SK-N-SH treated with all-trans-retinoic acid at 6 μM for 48 hours (cell line): ENCODE measurements around the gene WNK1.

Source experiments
- ARNTL ChIP-seq: fragments of 450-650 bp; formaldehyde crosslinking; IDR thresholded peaks from 2 replicates; pipeline ENCODE4 v1.5.0; 2020; ENCODE audit warnings: low read depth, mild to moderate bottlenecking, moderate library complexity, borderline replicate concordance
- BACH2 ChIP-seq: fragments of 250-450 bp; sonication (Bioruptor Pico); IDR thresholded peaks from 2 replicates; pipeline ENCODE4 v1.9.0; 2021; ENCODE audit warnings: mild to moderate bottlenecking, borderline replicate concordance
- ESRRG ChIP-seq: fragments of 250-450 bp; sonication (Bioruptor Pico); IDR thresholded peaks from 2 replicates; pipeline ENCODE4 v1.6.1; 2021; ENCODE audit warnings: mild to moderate bottlenecking
- GLIS3 ChIP-seq: fragments of 250-450 bp; sonication (Bioruptor Pico); IDR thresholded peaks from 2 replicates; pipeline ENCODE4 v1.5.0; 2020; ENCODE audit warnings: mild to moderate bottlenecking, moderate library complexity
- ISL1 ChIP-seq: fragments of 250-450 bp; sonication (Bioruptor Pico); IDR thresholded peaks from 2 replicates; pipeline ENCODE4 v2.1.2; 2022; ENCODE audit warnings: mild to moderate bottlenecking, moderate library complexity
- OSR1 ChIP-seq: fragments of 250-450 bp; sonication (Bioruptor Pico); IDR thresholded peaks from 2 replicates; pipeline ENCODE4 v1.8.0; 2022; ENCODE audit warnings: moderate library complexity, mild to moderate bottlenecking, inconsistent platforms
- PPARA ChIP-seq: fragments of 250-450 bp; sonication (Bioruptor Pico); IDR thresholded peaks from 2 replicates; pipeline ENCODE4 v1.5.0; 2020; ENCODE audit warnings: mild to moderate bottlenecking, borderline replicate concordance
- RARB ChIP-seq: fragments of 250-450 bp; sonication (Bioruptor Pico); IDR thresholded peaks from 2 replicates; pipeline ENCODE4 v1.8.0; 2021; ENCODE audit warnings: mild to moderate bottlenecking, moderate library complexity
- ZFP3 ChIP-seq: fragments of 250-450 bp; sonication (Bioruptor Pico); IDR thresholded peaks from 2 replicates; pipeline ENCODE4 v1.5.0; 2020; ENCODE audit warnings: mild to moderate bottlenecking, moderate library complexity
- ZFP30 ChIP-seq: fragments of 450-650 bp; formaldehyde crosslinking; IDR thresholded peaks from 2 replicates; pipeline ENCODE4 v1.5.0; 2022; ENCODE audit warnings: mild to moderate bottlenecking, moderate library complexity
- ZNF70 ChIP-seq: fragments of 450-650 bp; formaldehyde crosslinking; IDR thresholded peaks from 2 replicates; pipeline ENCODE4 v1.5.0; 2020; ENCODE audit warnings: mild to moderate bottlenecking, moderate library complexity
- TF ChIP-seq, protein P1 (sequence below): fragments of 250-450 bp; sonication (Bioruptor Pico); IDR thresholded peaks from 2 replicates; pipeline ENCODE4 v1.8.0; 2020; ENCODE audit warnings: mild to moderate bottlenecking, moderate library complexity, borderline replicate concordance
- TF ChIP-seq, protein P2 (sequence below): fragments of 250-450 bp; sonication (Bioruptor Pico); IDR thresholded peaks from 2 replicates; pipeline ENCODE4 v1.5.1; 2020; ENCODE audit warnings: low read depth, mild to moderate bottlenecking, moderate library complexity
- TF ChIP-seq, protein P3 (sequence below): fragments of 250-450 bp; sonication (Bioruptor Pico); IDR thresholded peaks from 2 replicates; pipeline ENCODE4 v1.8.0; 2021; ENCODE audit warnings: low read depth, mild to moderate bottlenecking, moderate library complexity, borderline replicate concordance

DNA sequence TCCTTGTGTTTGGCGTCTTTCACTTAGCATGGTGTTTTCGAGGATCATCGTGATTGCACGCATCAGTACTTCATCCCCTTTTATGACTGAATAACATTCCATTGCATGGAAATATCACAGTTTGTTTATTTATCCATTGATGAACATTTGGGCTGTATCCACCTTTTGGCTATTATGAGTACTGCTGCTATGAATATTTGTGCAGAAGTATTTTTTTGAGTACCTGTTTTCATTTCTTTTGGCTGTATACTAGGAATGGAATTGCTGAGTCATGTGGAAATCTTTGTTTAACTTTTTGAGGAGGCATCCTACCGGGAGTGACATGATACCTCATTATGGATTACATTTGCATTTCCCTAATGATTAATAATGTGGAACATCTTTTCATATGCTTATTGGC lies 66.4 kb downstream of the WNK1 start:
- TF ChIP-seq ZFP30 (CRISPR knock-in tag) (no peak), ISL1 (CRISPR knock-in tag) (no peak), GLIS3 (CRISPR knock-in tag) (no peak), RARB (no peak), OSR1 (CRISPR knock-in tag) (no peak), ARNTL (CRISPR knock-in tag) (no peak), PPARA (CRISPR knock-in tag) (no peak), BACH2 (no peak), ESRRG (CRISPR knock-in tag) (no peak), ZFP3 (no peak), ZNF70 (no peak)
- TF ChIP-seq, protein P1, sequence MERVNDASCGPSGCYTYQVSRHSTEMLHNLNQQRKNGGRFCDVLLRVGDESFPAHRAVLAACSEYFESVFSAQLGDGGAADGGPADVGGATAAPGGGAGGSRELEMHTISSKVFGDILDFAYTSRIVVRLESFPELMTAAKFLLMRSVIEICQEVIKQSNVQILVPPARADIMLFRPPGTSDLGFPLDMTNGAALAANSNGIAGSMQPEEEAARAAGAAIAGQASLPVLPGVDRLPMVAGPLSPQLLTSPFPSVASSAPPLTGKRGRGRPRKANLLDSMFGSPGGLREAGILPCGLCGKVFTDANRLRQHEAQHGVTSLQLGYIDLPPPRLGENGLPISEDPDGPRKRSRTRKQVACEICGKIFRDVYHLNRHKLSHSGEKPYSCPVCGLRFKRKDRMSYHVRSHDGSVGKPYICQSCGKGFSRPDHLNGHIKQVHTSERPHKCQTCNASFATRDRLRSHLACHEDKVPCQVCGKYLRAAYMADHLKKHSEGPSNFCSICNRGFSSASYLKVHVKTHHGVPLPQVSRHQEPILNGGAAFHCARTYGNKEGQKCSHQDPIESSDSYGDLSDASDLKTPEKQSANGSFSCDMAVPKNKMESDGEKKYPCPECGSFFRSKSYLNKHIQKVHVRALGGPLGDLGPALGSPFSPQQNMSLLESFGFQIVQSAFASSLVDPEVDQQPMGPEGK (CRISPR knock-in tag), result no peak
- TF ChIP-seq, protein P2, sequence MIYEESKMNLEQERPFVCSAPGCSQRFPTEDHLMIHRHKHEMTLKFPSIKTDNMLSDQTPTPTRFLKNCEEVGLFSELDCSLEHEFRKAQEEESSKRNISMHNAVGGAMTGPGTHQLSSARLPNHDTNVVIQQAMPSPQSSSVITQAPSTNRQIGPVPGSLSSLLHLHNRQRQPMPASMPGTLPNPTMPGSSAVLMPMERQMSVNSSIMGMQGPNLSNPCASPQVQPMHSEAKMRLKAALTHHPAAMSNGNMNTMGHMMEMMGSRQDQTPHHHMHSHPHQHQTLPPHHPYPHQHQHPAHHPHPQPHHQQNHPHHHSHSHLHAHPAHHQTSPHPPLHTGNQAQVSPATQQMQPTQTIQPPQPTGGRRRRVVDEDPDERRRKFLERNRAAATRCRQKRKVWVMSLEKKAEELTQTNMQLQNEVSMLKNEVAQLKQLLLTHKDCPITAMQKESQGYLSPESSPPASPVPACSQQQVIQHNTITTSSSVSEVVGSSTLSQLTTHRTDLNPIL (CRISPR knock-in tag), result no peak
- TF ChIP-seq, protein P3, sequence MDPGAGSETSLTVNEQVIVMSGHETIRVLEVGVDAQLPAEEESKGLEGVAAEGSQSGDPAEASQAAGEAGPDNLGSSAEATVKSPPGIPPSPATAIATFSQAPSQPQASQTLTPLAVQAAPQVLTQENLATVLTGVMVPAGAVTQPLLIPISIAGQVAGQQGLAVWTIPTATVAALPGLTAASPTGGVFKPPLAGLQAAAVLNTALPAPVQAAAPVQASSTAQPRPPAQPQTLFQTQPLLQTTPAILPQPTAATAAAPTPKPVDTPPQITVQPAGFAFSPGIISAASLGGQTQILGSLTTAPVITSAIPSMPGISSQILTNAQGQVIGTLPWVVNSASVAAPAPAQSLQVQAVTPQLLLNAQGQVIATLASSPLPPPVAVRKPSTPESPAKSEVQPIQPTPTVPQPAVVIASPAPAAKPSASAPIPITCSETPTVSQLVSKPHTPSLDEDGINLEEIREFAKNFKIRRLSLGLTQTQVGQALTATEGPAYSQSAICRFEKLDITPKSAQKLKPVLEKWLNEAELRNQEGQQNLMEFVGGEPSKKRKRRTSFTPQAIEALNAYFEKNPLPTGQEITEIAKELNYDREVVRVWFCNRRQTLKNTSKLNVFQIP (CRISPR knock-in tag), result no peak
